ENCODE results near the gene MRPL55. TPM values are rescaled to one million over a fixed set of nuclear protein-coding genes. Genes with fewer than 3 reads are reported as not detected.

Gene MRPL55
- polyA plus RNA-seq, 3 donors from 2014 or later, result 125 to 230 (median 129) TPM

DNA sequence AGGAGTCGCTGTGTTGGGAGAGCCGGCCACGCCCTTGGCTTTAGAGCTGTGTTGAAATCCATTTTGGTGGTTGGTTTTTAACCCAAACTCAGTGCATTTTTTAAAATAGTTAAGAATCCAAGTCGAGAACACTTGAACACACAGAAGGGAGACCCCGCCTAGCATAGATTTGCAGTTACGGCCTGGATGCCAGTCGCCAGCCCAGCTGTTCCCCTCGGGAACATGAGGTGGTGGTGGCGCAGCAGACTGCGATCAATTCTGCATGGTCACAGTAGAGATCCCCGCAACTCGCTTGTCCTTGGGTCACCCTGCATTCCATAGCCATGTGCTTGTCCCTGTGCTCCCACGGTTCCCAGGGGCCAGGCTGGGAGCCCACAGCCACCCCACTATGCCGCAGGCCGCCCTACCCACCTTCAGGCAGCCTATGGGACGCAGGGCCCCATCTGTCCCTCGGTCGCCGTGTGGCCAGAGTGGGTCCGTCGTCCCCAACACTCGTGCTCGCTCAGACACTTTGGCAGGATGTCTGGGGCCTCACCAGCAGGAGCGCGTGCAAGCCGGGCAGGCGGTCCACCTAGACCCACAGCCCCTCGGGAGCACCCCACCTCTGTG, 10.7 kb downstream of the MRPL55 start:
- Mint-ChIP-seq H3K27me3 (ENCODE audit: low read depth in 3 of 3) (peaks cover 9 to 35% (median 22%) of the 10 kb centered on the region in 3 donors), H3K4me1 (peaks cover 43 to 62% of the 10 kb centered on the region in 2 donors), H3K36me3 (peaks cover 18 to 34% (median 19%) of the 10 kb centered on the region in 3 donors), H3K27ac (peak overlapping the region in 5 of 6 donors; percentile 11 to 72 (median 61)), H3K9me3 (peaks cover 0 to 5% (median 3%) of the 10 kb centered on the region in 6 donors), H3K4me3 (no peak overlapping the region)
- no peak for DNase-seq

GRCh38 chr1:228097333-228098081, 11.6 kb downstream of the MRPL55 start:
- peaks cover 18 to 34% (median 19%) of the 10 kb centered on the region in 3 donors for H3K36me3 Mint-ChIP-seq
- no peak for DNase-seq
- H3K27ac Mint-ChIP-seq, result peak overlapping the region in 5 of 6 donors; percentile 27 to 72 (median 55)
- H3K4me3 Mint-ChIP-seq, result no peak overlapping the region
- peaks cover 0 to 5% (median 2%) of the 10 kb centered on the region in 6 donors for H3K9me3 Mint-ChIP-seq
- H3K27me3 Mint-ChIP-seq (ENCODE audit: low read depth in 3 of 3), result peaks cover 6 to 30% (median 20%) of the 10 kb centered on the region in 3 donors
- H3K4me1 Mint-ChIP-seq, result peaks cover 48 to 66% of the 10 kb centered on the region in 2 donors

- peaks cover 6 to 30% (median 19%) of the 10 kb centered on the region in 3 donors for H3K27me3 Mint-ChIP-seq (ENCODE audit: low read depth in 3 of 3)
- H3K4me1 Mint-ChIP-seq, result peaks cover 56 to 74% of the 10 kb centered on the region in 2 donors
- peaks cover 18 to 34% (median 19%) of the 10 kb centered on the region in 3 donors for H3K36me3 Mint-ChIP-seq
- H3K9me3 Mint-ChIP-seq, result peaks cover 0 to 5% (median 2%) of the 10 kb centered on the region in 6 donors
- H3K27ac Mint-ChIP-seq, result peak overlapping the region in 4 of 6 donors; percentile 22 to 61 (median 42)
- DNase-seq, result no peak
- H3K4me3 Mint-ChIP-seq, result no peak overlapping the region
These were observed 12.4 kb downstream of the MRPL55 start for GRCh38 chr1:228096416-228097332.

- Mint-ChIP-seq H3K4me1 (peaks cover 59 to 76% of the 10 kb centered on the region in 2 donors), H3K27ac (peak overlapping the region in 5 of 6 donors; percentile 4 to 70 (median 36)), H3K9me3 (peaks cover 0 to 5% (median 2%) of the 10 kb centered on the region in 6 donors), H3K27me3 (ENCODE audit: low read depth in 3 of 3) (peaks cover 6 to 25% (median 19%) of the 10 kb centered on the region in 3 donors), H3K36me3 (peaks cover 18 to 34% (median 19%) of the 10 kb centered on the region in 3 donors), H3K4me3 (no peak overlapping the region)
- no peak for DNase-seq
These were observed 13.2 kb downstream of the MRPL55 start for GRCh38 chr1:228095938-228096337.

DNA sequence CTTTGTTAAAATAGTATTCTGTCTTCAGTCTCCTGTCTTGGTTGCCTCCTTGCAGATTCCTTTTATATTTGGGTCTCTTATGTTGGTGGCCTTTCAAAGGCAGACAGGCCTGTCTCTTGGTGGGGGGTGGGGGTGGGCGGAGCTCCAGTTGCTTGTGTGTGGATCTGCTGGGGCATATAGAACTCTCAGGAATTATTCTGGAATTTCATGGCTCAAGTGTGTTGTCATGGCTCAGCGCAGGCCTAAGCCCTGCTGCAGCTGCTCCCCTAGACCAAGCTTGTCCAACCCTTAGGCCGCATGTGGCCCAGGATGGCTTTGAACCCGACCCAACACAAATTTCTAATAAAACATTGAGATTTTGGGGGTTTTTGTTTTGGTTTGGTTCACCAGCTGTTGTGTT, 13.9 kb downstream of the MRPL55 start:
- DNase-seq, result no peak
- Mint-ChIP-seq H3K36me3 (peaks cover 18 to 34% (median 19%) of the 10 kb centered on the region in 3 donors), H3K27ac (peak overlapping the region in 5 of 6 donors; percentile 36 to 70 (median 55)), H3K4me1 (peaks cover 66 to 84% of the 10 kb centered on the region in 2 donors), H3K4me3 (peak overlapping the region in 2 of 5 donors; percentile 5 to 7), H3K27me3 (ENCODE audit: low read depth in 3 of 3) (peaks cover 6 to 26% (median 21%) of the 10 kb centered on the region in 3 donors), H3K9me3 (peaks cover 0 to 5% (median 2%) of the 10 kb centered on the region in 6 donors)

- Mint-ChIP-seq H3K4me3 (peak overlapping the region in 1 of 5 donors; percentile 7), H3K9me3 (peaks cover 0 to 5% (median 2%) of the 10 kb centered on the region in 6 donors), H3K27ac (peak overlapping the region in 4 of 6 donors; percentile 42 to 78 (median 54)), H3K4me1 (peaks cover 73 to 89% of the 10 kb centered on the region in 2 donors), H3K27me3 (ENCODE audit: low read depth in 3 of 3) (peaks cover 6 to 25% (median 15%) of the 10 kb centered on the region in 3 donors), H3K36me3 (peaks cover 16 to 34% (median 18%) of the 10 kb centered on the region in 3 donors)
- no peak for DNase-seq
These were observed 14.6 kb downstream of the MRPL55 start for GRCh38 chr1:228094432-228095016.

DNA sequence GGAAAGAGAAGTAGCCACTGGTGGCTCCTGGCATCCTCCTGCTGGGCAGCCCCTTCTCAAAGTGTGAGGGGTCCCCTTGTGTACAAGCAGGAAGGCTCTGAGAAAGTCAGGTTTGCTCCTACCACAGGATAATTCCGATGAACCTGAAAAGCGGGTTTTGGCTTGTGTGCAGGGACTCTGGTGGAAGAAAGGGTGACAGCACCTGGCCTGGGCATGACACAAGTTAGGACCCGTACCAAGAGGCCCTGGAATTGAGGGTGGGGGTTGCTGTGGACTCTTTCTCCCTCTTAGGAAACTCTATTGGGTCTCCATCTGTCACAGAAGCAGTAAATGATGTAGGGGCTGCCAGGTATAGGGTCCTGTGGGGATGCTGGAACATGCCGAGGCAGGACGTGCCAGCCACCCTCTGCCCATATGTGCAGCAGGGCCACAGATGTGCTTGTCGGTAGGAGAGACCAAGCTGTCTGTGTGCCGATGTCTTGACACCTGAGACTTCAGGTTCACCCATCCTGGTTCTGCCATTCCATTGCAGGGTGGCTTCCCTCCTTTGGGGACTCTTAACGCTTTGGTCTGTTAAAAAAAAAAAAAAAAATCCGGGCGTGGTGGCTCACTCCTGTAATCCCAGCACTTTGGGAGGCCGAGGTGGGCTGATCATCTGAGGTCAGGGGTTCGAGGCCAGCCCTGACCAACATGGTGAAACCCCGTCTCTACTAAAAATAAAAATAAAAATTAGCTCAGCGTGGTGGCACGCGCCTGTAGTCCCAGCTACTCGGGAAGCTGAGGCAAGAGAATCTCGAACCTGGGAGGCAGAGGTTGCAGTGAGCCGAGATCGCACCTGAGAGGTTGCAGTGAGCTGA, 15.8 kb downstream of the MRPL55 start:
- no peak for DNase-seq

GRCh38 chr1:228092342-228093049, 16.6 kb downstream of the MRPL55 start:
- peaks cover 8 to 21% (median 11%) of the 10 kb centered on the region in 3 donors for H3K27me3 Mint-ChIP-seq (ENCODE audit: low read depth in 3 of 3)
- H3K36me3 Mint-ChIP-seq, result peaks cover 13 to 22% (median 15%) of the 10 kb centered on the region in 3 donors
- H3K4me3 Mint-ChIP-seq, result peak overlapping the region in 3 of 5 donors; percentile 13 to 38 (median 20)
- peak overlapping the region in 5 of 6 donors; percentile 27 to 94 (median 59) for H3K27ac Mint-ChIP-seq
- H3K9me3 Mint-ChIP-seq, result peaks cover 0 to 5% (median 2%) of the 10 kb centered on the region in 6 donors
- DNase-seq, result no peak
- H3K4me1 Mint-ChIP-seq, result peaks cover 88 to 94% of the 10 kb centered on the region in 2 donors

More for the DNA sequence above, 15.8 kb downstream of the MRPL55 start:
- H3K9me3 Mint-ChIP-seq, result peaks cover 0 to 5% (median 2%) of the 10 kb centered on the region in 6 donors
- peaks cover 85 to 93% of the 10 kb centered on the region in 2 donors for H3K4me1 Mint-ChIP-seq
- H3K36me3 Mint-ChIP-seq, result peaks cover 13 to 28% (median 15%) of the 10 kb centered on the region in 3 donors
- peak overlapping the region in 1 of 5 donors; percentile 13 for H3K4me3 Mint-ChIP-seq
- peaks cover 7 to 27% (median 13%) of the 10 kb centered on the region in 3 donors for H3K27me3 Mint-ChIP-seq (ENCODE audit: low read depth in 3 of 3)
- H3K27ac Mint-ChIP-seq, result peak overlapping the region in 1 of 6 donors; percentile 34

DNA sequence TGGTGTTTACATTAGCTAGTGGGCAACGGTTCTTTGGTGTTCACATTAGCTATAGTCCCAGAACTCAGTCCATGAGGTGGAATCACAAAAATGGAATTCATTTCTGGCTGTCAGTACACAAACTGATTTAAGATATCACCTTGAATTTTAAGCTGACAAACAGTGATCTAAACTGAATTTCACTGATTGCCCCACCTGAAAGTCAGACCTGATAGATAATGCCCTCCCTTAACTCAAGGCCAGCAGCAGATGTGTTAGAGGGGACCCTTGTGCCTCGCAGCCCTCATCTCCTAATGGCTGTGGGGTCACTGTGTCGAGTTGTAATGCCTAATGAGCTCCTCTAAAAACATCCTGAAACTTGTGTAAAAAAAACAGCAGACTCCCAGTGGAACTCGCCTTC, 18.0 kb downstream of the MRPL55 start:
- Mint-ChIP-seq H3K9me3 (peaks cover 0 to 5% (median 2%) of the 10 kb centered on the region in 6 donors), H3K4me3 (peak overlapping the region; percentile 27 to 91 (median 53)), H3K36me3 (peaks cover 13 to 20% (median 15%) of the 10 kb centered on the region in 3 donors), H3K27me3 (ENCODE audit: low read depth in 3 of 3) (peaks cover 6 to 24% (median 9%) of the 10 kb centered on the region in 3 donors), H3K4me1 (peaks cover 94 to 96% of the 10 kb centered on the region in 2 donors), H3K27ac (peak overlapping the region; percentile 67 to 95 (median 84))
- DNase-seq, result no peak

GRCh38 chr1:228090613-228091081, 18.5 kb downstream of the MRPL55 start:
- peak overlapping the region; percentile 62 to 95 (median 92) for H3K27ac Mint-ChIP-seq
- peaks cover 94 to 96% of the 10 kb centered on the region in 2 donors for H3K4me1 Mint-ChIP-seq
- H3K36me3 Mint-ChIP-seq, result peaks cover 11 to 16% (median 13%) of the 10 kb centered on the region in 3 donors
- peaks cover 0 to 5% (median 2%) of the 10 kb centered on the region in 6 donors for H3K9me3 Mint-ChIP-seq
- no peak for DNase-seq
- peak overlapping the region; percentile 53 to 91 (median 88) for H3K4me3 Mint-ChIP-seq
- H3K27me3 Mint-ChIP-seq (ENCODE audit: low read depth in 3 of 3), result peaks cover 6 to 24% (median 8%) of the 10 kb centered on the region in 3 donors

All from immature natural killer cell (primary cell).